GM04503 (cell line): ENCODE measurements around the gene NCOA6.

Experiments
- DNase-seq: peaks from one replicate; pipeline ENCODE4 v3.0.0-alpha.2; 2012; ENCODE audit warnings: low read depth

Gene NCOA6

DNA sequence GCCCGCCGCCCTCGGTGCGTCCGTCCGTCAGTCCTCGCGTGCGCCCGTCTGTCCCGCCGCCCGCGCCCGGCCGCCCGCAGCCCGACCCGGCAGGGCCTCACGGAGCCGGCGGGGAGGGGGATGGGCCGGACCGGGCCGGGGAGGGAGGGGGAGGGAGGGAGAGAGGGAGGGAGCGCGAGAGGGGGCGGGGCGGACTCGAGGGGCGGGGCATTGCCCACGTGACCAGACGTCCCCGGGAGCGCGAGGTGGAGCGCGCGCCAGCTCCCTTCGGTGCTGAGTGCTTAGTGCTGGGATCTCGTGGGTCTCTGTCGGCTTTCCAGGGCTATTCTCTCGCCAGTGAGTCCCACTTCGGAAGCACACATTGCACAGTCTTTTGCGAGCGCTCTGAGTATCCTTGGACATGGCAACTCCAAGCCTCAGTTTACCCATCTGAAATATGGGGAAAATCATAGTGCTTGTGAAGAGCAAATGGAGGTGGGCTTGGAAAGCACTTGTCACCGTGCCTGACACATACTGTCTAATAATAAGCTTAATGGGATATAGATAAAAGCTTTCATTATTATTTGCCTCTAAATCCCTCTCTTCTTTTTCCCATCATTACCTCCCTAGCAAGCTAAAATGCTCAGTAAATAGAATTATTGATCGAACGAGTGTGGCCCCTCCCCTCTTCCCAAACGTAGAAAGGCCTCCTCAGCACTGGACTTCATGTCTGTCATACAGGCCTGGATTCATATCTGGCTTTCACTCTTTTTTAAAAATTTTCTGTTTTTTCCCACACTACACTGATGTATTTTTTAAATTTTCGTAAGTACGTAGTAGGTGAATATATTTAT, at the start of gene NCOA6:
Gene NCOA6, minus strand, starts transcription at position 122 of the 833 bp plus-strand sequence. CDS start 43,296 bp downstream, outside the sequence.
- no peak for DNase-seq

- peak; percentile 58 for DNase-seq
These were observed 48.7 kb upstream of the NCOA6 start for GRCh38 chr20:34874094-34874654.

GRCh38 chr20:34873583-34874093, 48.2 kb upstream of the NCOA6 start:
- no peak for DNase-seq

DNA sequence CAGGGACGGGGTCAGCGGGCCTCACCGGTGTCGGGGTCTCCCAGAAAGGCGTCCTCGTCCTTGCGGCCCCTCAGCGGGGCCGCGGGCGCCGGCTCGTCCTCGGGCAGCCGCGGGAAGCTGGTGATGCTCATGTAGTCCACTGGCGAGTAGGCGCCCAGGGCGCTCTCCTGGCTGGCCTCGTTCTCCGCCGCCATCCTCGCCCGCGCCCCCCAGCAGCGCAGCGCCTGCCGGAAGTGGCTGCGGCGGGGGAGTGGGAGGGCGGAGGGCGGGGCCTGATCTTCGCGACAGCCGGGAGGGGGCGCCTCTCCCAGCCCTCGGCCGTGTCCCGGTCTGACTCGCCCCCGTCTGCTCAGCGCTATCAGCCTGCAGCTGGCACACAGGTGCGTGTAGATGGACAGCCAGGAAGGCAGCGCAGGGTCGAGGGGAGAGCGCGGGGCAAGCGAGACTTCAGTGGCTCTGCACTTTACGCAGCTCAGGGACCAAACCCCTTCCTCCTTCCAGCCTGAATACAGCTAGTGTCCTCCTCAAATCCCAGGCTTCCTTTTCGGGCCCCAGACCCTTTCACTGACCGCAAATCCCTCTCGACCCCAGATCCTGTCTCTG, 47.3 kb upstream of the NCOA6 start, which contains the start of gene GGT7:
Gene GGT7, minus strand, starts transcription at position 235 of the 603 bp plus-strand sequence. Its CDS starts 41 bp downstream, at position 194.
- DNase-seq = no peak

GRCh38 chr20:34871966-34872621, 46.6 kb upstream of the NCOA6 start:
- DNase-seq = no peak

DNA sequence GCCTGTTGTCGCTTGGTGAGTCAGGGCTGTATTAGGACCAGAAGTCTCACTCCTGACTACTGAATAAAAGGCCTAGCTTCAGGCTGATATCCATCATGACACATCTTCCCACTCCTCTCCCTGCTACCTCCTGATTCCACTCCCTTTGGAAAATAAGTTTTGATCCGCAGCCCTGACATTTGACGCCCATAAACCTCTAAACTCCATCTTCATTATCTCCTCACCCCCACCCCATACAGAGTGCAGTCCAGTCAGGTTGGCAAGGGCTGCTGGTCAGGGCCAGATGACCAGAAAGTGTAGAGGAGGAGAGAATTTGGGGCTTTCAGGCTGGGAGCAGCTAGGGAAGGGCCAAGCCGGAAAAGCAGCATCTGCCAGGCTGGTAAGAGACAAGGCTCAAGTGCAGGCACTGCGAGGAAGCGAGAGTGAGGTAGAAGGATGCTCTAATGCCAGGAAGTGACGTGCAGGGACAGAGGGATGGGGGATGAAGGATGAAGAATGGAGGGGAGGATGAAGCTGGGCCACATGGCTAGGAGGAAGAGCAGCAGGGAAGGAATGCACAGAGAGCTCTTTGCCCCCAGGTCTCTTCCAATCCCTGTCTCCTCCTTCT, 46.0 kb upstream of the NCOA6 start:
- no peak for DNase-seq

- no peak for DNase-seq
These were observed 38.8 kb upstream of the NCOA6 start for GRCh38 chr20:34864216-34864615.

- DNase-seq = no peak
These were observed 38.0 kb upstream of the NCOA6 start for GRCh38 chr20:34863421-34863965.

GRCh38 chr20:34862724-34863123, 37.3 kb upstream of the NCOA6 start:
- DNase-seq = no peak

DNA sequence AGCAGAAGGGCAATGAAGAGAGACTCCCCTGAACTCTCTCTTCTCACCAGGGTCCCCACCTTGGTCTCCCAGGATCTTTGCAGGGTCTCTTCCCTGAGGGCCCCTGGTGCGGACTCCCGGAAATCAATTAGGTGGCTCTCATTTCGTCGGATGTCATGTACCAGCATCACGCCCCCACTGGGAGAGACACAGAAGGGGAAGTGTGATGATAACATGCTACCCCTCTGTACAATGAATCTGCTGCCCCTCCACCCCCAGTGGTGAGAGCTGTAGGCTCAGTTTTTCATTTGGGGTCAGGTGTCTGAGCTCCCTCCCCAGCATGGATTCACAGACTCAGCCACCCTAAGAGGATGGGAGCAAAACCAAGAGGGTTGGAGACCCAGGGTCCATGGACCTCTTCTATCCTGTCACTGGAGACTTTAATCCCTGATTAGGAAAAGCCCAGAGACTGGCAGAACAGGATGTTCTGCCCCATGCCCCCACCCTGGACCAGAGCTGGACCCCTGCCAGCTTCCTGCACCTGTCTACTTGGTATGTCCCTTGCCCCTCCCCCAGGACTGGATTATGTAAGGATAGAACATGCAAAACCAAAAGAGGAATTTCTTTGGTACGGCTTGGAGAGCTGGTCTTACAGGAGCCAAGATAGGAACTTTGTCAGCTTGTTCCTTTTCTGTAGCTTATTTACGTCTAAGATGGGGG, 36.1 kb upstream of the NCOA6 start:
- DNase-seq = no peak

DNA sequence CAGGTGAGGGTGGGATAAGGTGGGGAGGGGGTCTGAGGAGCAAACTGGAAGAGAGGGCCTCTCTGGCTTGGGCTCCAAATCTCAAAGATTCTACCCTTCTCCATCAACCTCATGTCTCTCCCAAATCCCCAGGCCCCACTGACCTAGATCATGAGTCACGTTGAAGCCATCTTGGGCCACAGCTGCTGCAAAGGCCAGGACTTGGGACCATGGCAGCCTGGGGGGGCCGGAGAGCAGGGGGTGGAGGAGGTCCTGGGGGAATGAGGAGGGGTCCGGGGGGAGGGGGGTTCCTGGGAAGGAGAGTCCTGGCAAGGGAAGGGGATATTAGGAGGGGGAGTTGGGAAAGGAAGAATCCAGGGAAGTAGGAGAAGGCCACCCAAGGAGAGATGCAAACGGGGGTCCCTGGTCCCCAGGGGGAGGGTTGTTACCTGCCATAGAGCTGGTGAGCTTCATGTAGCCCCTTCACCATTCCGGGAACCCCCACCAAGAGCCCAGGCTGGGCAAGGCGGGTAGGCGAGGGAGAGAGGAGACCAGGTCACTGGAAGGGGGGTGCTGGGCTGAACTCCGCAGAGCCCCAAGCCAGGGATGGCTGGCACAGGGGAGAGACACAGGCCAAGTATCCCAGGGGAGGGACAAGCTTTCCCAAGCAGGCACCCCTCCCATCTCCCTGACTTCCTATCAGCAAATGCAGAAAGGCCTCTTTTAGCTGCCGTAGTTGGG, 34.5 kb upstream of the NCOA6 start:
- DNase-seq = no peak

DNA sequence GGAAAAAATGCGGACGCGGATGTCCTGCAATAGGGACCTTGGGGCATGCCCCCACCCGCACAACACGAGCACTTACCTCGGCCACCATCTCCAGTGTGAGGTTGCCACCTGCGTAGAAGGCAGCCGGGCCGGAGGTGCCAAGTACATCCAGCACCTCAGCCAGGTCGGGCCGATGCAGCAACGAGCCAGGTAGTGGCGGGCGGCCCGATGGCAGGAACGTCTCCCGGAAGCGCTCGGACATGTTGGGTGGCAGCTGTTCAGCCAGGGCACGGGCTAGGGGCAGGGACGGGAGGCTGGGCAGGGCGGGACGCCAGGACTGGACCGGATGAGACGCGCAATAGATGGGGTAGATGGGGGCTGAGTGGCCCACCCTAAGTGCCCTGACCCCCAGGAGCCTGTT, 33.9 kb upstream of the NCOA6 start:
- no peak for DNase-seq

- no peak for DNase-seq
These were observed 26.8 kb upstream of the NCOA6 start for GRCh38 chr20:34852298-34852697.

- no peak for DNase-seq
These were observed 25.5 kb upstream of the NCOA6 start for GRCh38 chr20:34850969-34851368.

DNA sequence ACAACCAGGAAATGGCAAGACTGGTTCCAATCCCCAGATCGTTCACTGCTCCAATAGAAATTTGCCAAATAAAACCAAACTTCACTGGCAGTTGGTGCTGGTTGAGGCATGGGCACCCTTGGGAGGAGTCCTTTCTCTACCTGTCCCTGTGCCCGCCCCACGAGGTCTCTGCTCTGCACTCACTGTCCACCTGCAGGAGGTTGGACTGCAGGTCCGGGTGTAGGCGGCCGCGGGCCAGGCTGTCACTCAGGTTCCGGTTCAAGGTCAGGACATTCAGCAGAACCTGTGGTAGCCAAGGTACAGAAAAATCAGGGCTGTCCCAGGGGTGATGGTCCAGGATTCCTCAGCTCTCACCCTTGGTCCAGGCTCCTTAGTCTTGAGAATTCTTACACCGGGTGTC, 24.3 kb upstream of the NCOA6 start:
- no peak for DNase-seq

DNA sequence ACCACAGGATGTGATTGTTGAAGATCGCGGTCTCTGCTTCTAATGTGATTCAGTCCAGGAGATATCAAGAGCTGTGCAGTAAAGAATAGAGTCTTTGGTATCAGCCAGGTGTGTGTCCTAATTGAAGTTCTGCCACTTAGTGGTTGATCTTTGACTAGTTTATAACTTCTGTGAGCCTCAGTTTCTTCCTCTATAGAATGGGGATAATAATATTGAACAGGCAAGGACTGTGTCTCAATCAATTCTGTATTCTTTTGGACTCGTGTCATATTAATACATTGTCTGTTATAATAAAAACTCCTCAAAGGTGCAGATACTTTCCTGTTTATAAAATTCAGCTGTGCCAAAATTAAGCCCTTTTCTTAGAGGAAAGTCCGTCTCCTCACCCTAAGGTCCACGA, 23.1 kb upstream of the NCOA6 start:
- DNase-seq = no peak

- DNase-seq = no peak
These were observed 18.0 kb upstream of the NCOA6 start for GRCh38 chr20:34843421-34843820.

GRCh38 chr20:34842143-34842542, 16.7 kb upstream of the NCOA6 start:
- DNase-seq = no peak

DNA sequence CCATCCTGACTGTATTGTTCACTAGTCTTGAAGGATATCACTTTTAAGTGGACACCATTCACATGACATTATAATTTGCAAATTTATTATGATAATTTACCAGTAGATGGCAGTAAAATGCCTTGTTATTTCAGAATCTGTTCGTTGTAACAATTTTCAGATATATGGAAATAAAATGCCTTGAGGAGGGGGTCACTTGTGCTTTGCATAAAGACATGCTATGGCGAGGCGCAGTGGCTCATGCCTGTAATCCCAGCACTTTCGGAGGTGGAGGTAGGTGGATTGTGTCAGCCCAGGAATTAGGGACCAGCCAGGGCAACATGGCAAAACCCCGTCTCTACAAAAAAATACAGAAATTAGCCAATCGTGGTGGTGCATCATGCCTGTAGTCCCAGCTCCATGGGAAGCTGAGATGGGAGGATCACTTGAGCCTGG, 9.0 kb upstream of the NCOA6 start:
- DNase-seq = no peak

- DNase-seq = no peak
These were observed 6.5 kb upstream of the NCOA6 start for GRCh38 chr20:34831936-34832335.
